Duodenal mucosa (tissue), 2 donors: ENCODE measurements around the gene HHATL.

Experiments
- H3K27ac ChIP-seq: one replicate; pipeline ENCODE4 v1.7.0; 2013; ENCODE audit warnings: low read depth, low read length
- H3K27me3 ChIP-seq, 2 donors: one replicate each; pipeline ENCODE4 v1.7.0; 2013; ENCODE audit warnings: low read length in 2 of 2, control low read depth in 1 of 2; ENCODE audit not compliant: insufficient read depth in 2 of 2, control insufficient read depth in 1 of 2
- H3K36me3 ChIP-seq, 2 donors: one replicate each; pipeline ENCODE4 v1.7.0; 2013; ENCODE audit warnings: low read length in 2 of 2, control low read depth in 1 of 2; ENCODE audit not compliant: insufficient read depth in 2 of 2, control insufficient read depth in 1 of 2
- H3K4me1 ChIP-seq, 2 donors: one replicate each; pipeline ENCODE4 v1.7.0; 2013; ENCODE audit warnings: low read length in 2 of 2, control low read depth in 1 of 2; ENCODE audit not compliant: insufficient read depth in 2 of 2, control insufficient read depth in 1 of 2
- H3K4me3 ChIP-seq, 2 donors: one replicate each; pipeline ENCODE4 v1.7.0; 2013; ENCODE audit warnings: low read length in 2 of 2, low read depth in 1 of 2
- H3K9ac ChIP-seq, 2 donors: one replicate each; pipeline ENCODE4 v1.7.0; 2013; ENCODE audit warnings: low read length in 2 of 2, low read depth in 1 of 2
- H3K9me3 ChIP-seq, 2 donors: one replicate each; pipeline ENCODE4 v1.7.0; 2013; ENCODE audit warnings: low read length in 2 of 2, control low read depth in 1 of 2; ENCODE audit not compliant: control insufficient read depth in 1 of 2

Gene HHATL

GRCh38 chr3:42734263-42734860 lies 31.8 kb upstream of the HHATL start:
- no peak overlapping the region for H3K4me3 ChIP-seq
- H3K36me3 ChIP-seq, result no peaks in the 10 kb centered on the region
- H3K4me1 ChIP-seq, result no peaks in the 10 kb centered on the region
- H3K9me3 ChIP-seq, result no peaks in the 10 kb centered on the region
- no peak overlapping the region for H3K9ac ChIP-seq
- no peaks in the 10 kb centered on the region for H3K27me3 ChIP-seq
- H3K27ac ChIP-seq, result no peak overlapping the region

- Histone ChIP-seq H3K4me3 (no peak overlapping the region), H3K9ac (no peak overlapping the region), H3K9me3 (no peaks in the 10 kb centered on the region), H3K27me3 (no peaks in the 10 kb centered on the region), H3K4me1 (no peaks in the 10 kb centered on the region), H3K36me3 (no peaks in the 10 kb centered on the region), H3K27ac (no peak overlapping the region)
Measured at GRCh38 chr3:42733501-42734262, 31.1 kb upstream of the HHATL start.

- Histone ChIP-seq H3K9ac (no peak overlapping the region), H3K27me3 (no peaks in the 10 kb centered on the region), H3K4me3 (no peak overlapping the region), H3K36me3 (no peaks in the 10 kb centered on the region), H3K4me1 (no peaks in the 10 kb centered on the region), H3K27ac (no peak overlapping the region), H3K9me3 (no peaks in the 10 kb centered on the region)
Measured at GRCh38 chr3:42732829-42733459, 30.3 kb upstream of the HHATL start.

- no peak overlapping the region for H3K27ac ChIP-seq
- no peak overlapping the region for H3K4me3 ChIP-seq
- no peaks in the 10 kb centered on the region for H3K27me3 ChIP-seq
- H3K4me1 ChIP-seq, result no peaks in the 10 kb centered on the region
- no peaks in the 10 kb centered on the region for H3K9me3 ChIP-seq
- no peaks in the 10 kb centered on the region for H3K36me3 ChIP-seq
- H3K9ac ChIP-seq, result no peak overlapping the region
Measured at GRCh38 chr3:42732196-42732828, 29.7 kb upstream of the HHATL start.

GRCh38 chr3:42731476-42732195 lies 29.0 kb upstream of the HHATL start:
- Histone ChIP-seq H3K4me1 (no peaks in the 10 kb centered on the region), H3K9ac (no peak overlapping the region), H3K4me3 (no peak overlapping the region), H3K9me3 (no peaks in the 10 kb centered on the region), H3K36me3 (no peaks in the 10 kb centered on the region), H3K27ac (no peak overlapping the region), H3K27me3 (no peaks in the 10 kb centered on the region)

GRCh38 chr3:42730706-42731420 lies 28.3 kb upstream of the HHATL start:
- Histone ChIP-seq H3K27ac (no peak overlapping the region), H3K9ac (no peak overlapping the region), H3K27me3 (no peaks in the 10 kb centered on the region), H3K9me3 (no peaks in the 10 kb centered on the region), H3K36me3 (no peaks in the 10 kb centered on the region), H3K4me3 (no peak overlapping the region), H3K4me1 (no peaks in the 10 kb centered on the region)

- no peak overlapping the region for H3K4me3 ChIP-seq
- H3K27me3 ChIP-seq, result no peaks in the 10 kb centered on the region
- no peaks in the 10 kb centered on the region for H3K9me3 ChIP-seq
- no peak overlapping the region for H3K27ac ChIP-seq
- H3K4me1 ChIP-seq, result no peaks in the 10 kb centered on the region
- H3K36me3 ChIP-seq, result no peaks in the 10 kb centered on the region
- H3K9ac ChIP-seq, result no peak overlapping the region
Measured at GRCh38 chr3:42730294-42730693, 27.7 kb upstream of the HHATL start.

GRCh38 chr3:42729404-42730145 lies 27.0 kb upstream of the HHATL start:
- H3K9me3 ChIP-seq, result no peaks in the 10 kb centered on the region
- H3K9ac ChIP-seq, result no peak overlapping the region
- H3K4me1 ChIP-seq, result no peaks in the 10 kb centered on the region
- no peaks in the 10 kb centered on the region for H3K36me3 ChIP-seq
- H3K27me3 ChIP-seq, result no peaks in the 10 kb centered on the region
- no peak overlapping the region for H3K27ac ChIP-seq
- H3K4me3 ChIP-seq, result no peak overlapping the region

- H3K27me3 ChIP-seq, result no peaks in the 10 kb centered on the region
- no peaks in the 10 kb centered on the region for H3K36me3 ChIP-seq
- H3K27ac ChIP-seq, result no peak overlapping the region
- H3K9me3 ChIP-seq, result no peaks in the 10 kb centered on the region
- H3K9ac ChIP-seq, result no peak overlapping the region
- no peaks in the 10 kb centered on the region for H3K4me1 ChIP-seq
- H3K4me3 ChIP-seq, result no peak overlapping the region
Measured at GRCh38 chr3:42728668-42729364, 26.2 kb upstream of the HHATL start.
